Rectal smooth muscle tissue (tissue), 1 donor: ENCODE measurements around the gene GPR55.

Experiments
- H3K27ac ChIP-seq: one replicate; pipeline ENCODE4 v1.7.0; 2013; ENCODE audit warnings: low read depth, low read length, inconsistent platforms
- H3K27me3 ChIP-seq: one replicate; pipeline ENCODE4 v1.7.0; 2013; ENCODE audit warnings: low read length; ENCODE audit not compliant: control insufficient read depth, insufficient read depth
- H3K36me3 ChIP-seq: one replicate; pipeline ENCODE4 v1.7.0; 2013; ENCODE audit warnings: low read length; ENCODE audit not compliant: control insufficient read depth, insufficient read depth
- H3K4me1 ChIP-seq: one replicate; pipeline ENCODE4 v1.7.0; 2013; ENCODE audit warnings: low read length; ENCODE audit not compliant: control insufficient read depth, insufficient read depth
- H3K4me3 ChIP-seq: one replicate; pipeline ENCODE4 v1.7.0; 2013; ENCODE audit warnings: low read length
- H3K9ac ChIP-seq: one replicate; pipeline ENCODE4 v1.7.0; 2013; ENCODE audit warnings: low read length

GPR55 gene

DNA sequence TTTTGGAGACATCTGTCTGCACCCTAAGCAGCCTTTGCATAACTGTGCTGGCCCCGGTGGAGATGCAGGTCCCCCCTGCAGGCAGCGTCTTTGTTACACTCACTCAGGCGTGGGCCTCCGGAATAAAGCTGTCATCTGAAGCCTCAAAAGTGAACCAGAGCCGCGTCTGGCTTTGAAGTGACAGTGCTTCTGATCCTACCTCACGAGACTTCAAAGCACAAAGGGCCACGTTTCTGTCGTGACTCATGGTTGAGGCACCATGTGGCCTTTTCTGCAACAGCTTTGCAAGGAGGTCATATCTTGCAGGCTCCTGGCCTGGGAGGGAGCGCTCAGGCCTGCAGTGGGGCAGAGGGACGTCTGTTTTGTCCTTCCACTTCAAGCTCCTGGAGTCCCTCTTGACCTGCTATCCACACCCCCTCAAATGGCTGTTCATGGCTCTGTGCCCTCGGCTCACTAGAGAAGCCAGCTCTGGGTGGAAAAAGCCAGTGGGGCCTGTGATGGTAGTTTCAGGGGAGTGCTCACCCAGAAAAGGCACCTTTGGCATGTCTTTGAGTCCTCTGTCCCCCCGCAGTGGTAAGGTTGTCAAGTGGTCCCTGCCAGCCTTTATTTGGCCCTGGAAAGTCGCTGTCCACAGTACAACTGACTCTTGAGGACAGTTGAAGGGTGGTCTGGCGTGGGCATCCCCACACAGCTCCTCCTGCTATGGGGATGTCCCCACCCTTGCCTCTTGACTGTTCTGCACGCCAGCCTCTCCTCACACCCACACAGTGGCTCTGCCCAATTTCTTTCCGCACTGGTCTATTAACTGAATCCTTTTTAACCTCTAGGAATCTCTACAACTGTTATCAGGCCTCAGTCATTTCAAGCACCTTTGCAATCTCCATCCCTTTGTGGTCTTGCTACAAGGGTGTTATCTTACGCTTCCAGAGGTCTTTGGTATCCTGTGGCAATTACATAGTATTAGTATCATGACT is 19.3 kb downstream of the GPR55 start:
- no peak overlapping the region for H3K9ac ChIP-seq
- no peaks in the 10 kb centered on the region for H3K4me1 ChIP-seq
- H3K36me3 ChIP-seq = no peaks in the 10 kb centered on the region
- no peaks in the 10 kb centered on the region for H3K27me3 ChIP-seq
- H3K4me3 ChIP-seq = no peak overlapping the region
- H3K27ac ChIP-seq = no peak overlapping the region

DNA sequence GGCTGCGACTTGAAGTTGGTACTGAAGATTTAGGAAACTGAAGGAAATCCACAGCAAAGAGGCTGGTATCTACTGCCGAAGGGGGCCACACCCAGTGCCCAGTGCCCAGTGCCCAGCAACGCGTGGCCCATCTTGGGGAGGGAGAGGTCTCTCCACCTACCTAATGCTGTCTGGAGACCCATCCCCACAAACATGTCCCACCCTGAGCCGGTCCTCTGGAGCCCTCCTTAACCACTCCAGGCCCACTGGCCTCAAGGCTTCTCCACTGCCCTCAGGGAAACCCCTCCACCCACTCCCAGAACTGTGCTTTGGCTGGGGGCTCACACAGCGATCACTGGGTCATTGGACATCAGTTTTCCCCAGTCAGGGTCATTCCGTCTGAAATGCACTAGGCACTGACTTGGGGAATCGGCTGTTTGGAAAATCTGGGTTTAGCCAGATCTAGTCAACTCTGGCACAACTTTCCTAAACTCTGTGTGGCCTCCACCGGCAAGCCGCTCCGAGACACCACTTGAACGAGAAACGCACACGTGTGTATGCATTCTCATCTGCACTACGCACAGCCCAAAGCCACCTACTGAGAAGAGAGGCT is 20.1 kb downstream of the GPR55 start:
- H3K36me3 ChIP-seq = no peaks in the 10 kb centered on the region
- H3K4me3 ChIP-seq = no peak overlapping the region
- no peaks in the 10 kb centered on the region for H3K27me3 ChIP-seq
- no peak overlapping the region for H3K27ac ChIP-seq
- no peak overlapping the region for H3K9ac ChIP-seq
- no peaks in the 10 kb centered on the region for H3K4me1 ChIP-seq

DNA sequence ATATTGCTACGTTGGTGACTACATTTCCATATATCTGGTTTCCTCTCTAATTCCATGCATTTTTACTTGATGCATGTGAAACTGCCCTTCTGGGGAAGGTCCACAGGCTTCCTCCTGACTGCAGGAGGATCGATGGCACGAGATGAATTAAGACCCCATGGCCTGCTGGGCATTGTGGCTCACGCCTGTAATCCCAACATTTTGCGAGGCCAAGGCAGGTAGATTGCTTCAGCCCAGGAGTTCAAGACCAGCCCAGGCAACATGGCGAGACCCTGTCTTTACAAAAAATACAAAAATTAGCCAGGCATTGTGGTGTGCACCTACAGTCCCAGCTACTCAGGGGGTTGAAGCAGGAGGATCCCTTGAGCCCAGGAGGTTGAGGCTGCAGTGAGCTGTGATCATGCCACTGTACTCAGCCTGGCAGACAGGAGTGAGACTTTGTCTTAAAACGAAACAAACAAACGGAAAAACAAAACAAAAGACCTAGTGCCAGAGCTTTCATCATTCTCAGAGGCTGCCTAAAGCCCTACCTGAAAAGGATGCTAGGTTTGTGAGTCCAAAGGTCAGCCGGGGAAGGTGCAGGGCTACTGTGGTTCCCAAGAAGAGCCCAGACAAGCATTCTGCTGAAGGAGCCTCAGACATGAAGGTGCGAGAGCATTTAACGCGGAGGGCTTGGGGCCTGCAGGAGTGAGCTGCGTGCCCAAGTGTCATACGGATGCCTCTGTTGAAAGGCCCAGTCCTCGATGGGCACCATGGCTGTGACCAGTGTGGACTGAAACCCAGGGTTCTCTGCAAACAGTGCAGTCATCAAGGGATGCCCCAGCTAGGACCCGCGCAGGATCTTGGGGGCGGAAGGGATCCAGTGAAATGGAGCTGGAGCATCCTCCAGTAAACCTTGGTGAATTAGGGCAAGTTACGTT is 21.6 kb downstream of the GPR55 start:
- H3K36me3 ChIP-seq = no peaks in the 10 kb centered on the region
- H3K9ac ChIP-seq = no peak overlapping the region
- H3K27ac ChIP-seq = no peak overlapping the region
- H3K4me3 ChIP-seq = no peak overlapping the region
- no peaks in the 10 kb centered on the region for H3K4me1 ChIP-seq
- no peaks in the 10 kb centered on the region for H3K27me3 ChIP-seq

GRCh38 chr2:230902180-230902899 is 22.7 kb downstream of the GPR55 start:
- no peaks in the 10 kb centered on the region for H3K27me3 ChIP-seq
- H3K9ac ChIP-seq = no peak overlapping the region
- H3K36me3 ChIP-seq = no peaks in the 10 kb centered on the region
- H3K4me3 ChIP-seq = no peak overlapping the region
- H3K27ac ChIP-seq = no peak overlapping the region
- no peaks in the 10 kb centered on the region for H3K4me1 ChIP-seq

DNA sequence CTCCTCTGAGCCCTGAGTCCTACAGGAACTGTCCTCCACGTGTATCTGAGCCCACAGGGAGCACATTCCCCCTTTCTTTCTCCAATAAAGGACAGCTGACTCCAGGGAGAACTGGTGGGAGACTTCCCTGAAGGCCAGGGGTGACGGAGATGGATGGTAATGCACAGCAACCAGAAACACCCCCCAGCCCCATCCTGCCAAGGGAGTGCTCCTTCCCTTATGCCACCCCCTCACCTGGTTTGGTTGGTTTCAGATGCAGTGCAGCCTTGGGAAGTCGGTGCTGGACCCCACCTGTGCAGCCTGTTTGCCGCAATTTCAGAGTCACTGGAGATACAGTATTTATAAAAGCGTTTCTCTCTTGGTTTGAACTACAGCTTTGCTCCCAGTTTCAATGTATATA is 24.0 kb downstream of the GPR55 start:
- Histone ChIP-seq H3K9ac (no peak overlapping the region), H3K4me1 (no peaks in the 10 kb centered on the region), H3K4me3 (no peak overlapping the region), H3K27ac (no peak overlapping the region), H3K36me3 (no peaks in the 10 kb centered on the region), H3K27me3 (no peaks in the 10 kb centered on the region)

DNA sequence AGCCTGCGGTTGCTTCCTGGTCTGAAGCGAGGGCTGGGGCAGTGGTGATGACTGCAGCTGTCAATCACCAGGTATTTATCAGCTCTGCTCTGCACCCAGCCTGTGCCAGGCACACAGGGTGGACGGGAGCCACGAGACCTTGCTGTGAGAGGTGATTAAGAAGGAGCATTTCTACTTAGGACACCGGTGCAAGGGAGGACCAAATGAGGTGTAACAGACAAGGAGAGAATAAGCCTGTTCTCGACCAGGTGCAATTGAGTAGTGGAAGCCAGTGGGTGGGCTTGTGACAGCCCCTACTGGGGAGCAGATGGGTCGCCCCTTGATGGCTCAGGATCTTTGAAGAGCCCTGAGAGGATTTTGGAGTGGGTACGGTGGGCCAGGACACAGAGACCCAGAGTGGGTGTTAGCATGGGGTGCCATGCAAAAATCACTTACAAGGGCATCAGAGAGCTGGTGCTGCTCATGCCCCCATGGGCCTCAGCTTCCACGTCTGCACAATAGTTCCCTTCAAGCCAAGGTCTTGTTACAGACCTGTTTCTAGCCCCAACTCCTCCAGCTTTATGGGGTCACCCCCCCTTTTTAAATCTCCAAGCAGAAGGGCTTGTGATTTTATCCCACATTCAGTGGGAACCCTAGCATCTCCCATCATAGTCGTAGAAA is 24.6 kb downstream of the GPR55 start:
- Histone ChIP-seq H3K36me3 (no peaks in the 10 kb centered on the region), H3K4me1 (no peaks in the 10 kb centered on the region), H3K27me3 (no peaks in the 10 kb centered on the region), H3K27ac (no peak overlapping the region), H3K4me3 (no peak overlapping the region), H3K9ac (no peak overlapping the region)

- H3K27ac ChIP-seq = no peak overlapping the region
- no peak overlapping the region for H3K4me3 ChIP-seq
- H3K36me3 ChIP-seq = no peaks in the 10 kb centered on the region
- no peaks in the 10 kb centered on the region for H3K4me1 ChIP-seq
- no peaks in the 10 kb centered on the region for H3K27me3 ChIP-seq
- H3K9ac ChIP-seq = no peak overlapping the region
Measured at GRCh38 chr2:230899786-230900185, 25.3 kb downstream of the GPR55 start.

- Histone ChIP-seq H3K36me3 (no peaks in the 10 kb centered on the region), H3K4me1 (no peaks in the 10 kb centered on the region), H3K4me3 (no peak overlapping the region), H3K27ac (no peak overlapping the region), H3K27me3 (no peaks in the 10 kb centered on the region), H3K9ac (no peak overlapping the region)
Measured at GRCh38 chr2:230899287-230899686, 25.8 kb downstream of the GPR55 start.

- Histone ChIP-seq H3K9ac (no peak overlapping the region), H3K27me3 (no peaks in the 10 kb centered on the region), H3K4me3 (no peak overlapping the region), H3K27ac (no peak overlapping the region), H3K36me3 (no peaks in the 10 kb centered on the region), H3K4me1 (no peaks in the 10 kb centered on the region)
Measured at GRCh38 chr2:230898713-230899091, 26.3 kb downstream of the GPR55 start.

DNA sequence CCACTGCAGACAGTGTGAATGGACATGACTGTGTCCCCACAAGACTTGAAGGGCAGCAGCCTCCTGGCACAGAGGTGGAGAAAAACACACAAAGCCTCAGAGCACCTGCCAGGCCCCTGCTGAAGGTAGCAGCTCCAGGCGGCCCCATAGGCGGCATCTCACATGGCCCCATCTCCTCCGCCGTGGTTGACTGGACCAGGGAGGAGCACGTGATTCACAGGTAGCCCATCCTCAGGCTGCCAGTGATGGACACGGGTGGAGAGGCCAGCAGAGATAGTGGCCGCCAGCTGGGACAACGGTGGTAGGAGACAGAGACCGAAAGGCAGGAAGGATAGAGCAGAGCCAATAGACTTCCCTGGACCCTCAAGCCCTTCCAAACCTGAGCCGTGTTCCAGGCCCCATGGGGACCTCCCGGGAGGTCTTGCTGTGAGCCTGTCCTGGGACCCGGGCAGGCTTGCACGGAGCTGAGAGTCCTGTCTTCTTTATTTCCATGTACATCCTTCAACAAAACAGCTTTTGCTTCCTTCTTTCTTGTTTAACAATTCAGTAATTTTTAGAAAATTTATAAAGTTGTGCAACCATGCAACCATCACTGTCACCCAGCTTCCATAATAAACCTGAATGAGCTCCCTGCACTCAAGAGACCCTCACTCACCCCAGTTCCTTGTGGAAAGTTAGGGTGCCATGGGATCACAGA is 26.9 kb downstream of the GPR55 start:
- no peak overlapping the region for H3K9ac ChIP-seq
- no peak overlapping the region for H3K4me3 ChIP-seq
- no peaks in the 10 kb centered on the region for H3K4me1 ChIP-seq
- no peaks in the 10 kb centered on the region for H3K27me3 ChIP-seq
- H3K27ac ChIP-seq = no peak overlapping the region
- H3K36me3 ChIP-seq = no peaks in the 10 kb centered on the region
